Measurements from ENCODE around the gene LCN6. TPM values are rescaled to one million over a fixed set of nuclear protein-coding genes. Genes with fewer than 3 reads are reported as not detected.

The LCN6 gene
- total and polyA plus RNA-seq, 2 of the 13 experiments (the other 11 are each of a cell fraction or from before 2014, with no cell fraction given) = not detected

DNA sequence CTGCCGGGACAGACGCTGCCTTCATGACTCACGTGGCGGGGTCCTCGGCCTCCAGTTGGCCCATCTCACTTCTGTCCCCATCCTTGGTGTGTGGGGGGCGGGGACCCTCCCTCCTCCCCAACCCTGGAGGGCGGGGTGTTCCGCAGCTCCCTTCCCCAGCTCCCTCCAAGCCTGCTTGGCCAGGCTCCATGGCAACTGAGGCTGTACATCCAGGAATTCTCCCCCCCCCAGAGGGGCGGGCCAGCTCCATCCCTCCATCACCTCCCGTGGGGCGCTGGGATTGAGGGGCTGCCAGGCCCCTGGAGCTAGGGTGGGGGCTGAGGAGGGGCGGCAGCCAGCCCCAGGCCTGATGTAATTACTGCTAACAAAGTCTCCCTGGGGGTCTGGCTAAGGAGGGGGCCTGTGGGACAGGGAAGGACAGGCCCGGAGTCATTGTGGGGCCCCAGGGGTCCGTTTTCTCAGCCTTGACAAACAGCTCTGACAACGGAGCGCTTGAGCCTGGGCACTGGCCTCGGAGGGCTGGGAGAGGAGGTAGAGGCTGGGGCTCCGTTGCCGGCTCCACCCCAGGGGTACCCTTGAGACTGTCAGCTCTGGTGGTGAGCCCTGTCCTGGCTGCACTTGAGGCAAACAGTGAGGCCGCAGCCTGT, 28.0 kb downstream of the LCN6 start:
- peak; percentile 6 for ATAC-seq
- 75% methylated on average over 4 of the region's 20 CpGs for WGBS (ENCODE audit: low lambda C conversion rate)
- H3K36me3 ChIP-seq (replicated peaks in 1 of 2; ENCODE audit: control insufficient read depth in 1 of 2, insufficient read depth in 2 of 2, low read length in 2 of 2) = peaks cover 6 to 11% of the 10 kb centered on the region in 2 experiments; a peak in 4 of 5 replicates
- FAIRE-seq = no peak
- H3K9ac ChIP-seq (ENCODE audit: insufficient read depth, low read depth, low read length) = no peak overlapping the region
- H3K4me1 ChIP-seq (ENCODE audit: insufficient read depth, low read length) = peaks cover 13% of the 10 kb centered on the region
- in situ Hi-C loops (cut with HindIII; ENCODE audit: extremely low pct_ligation_motif_present, low pct_unique_long_range_greater_than_20kb) = no loop called here
- TF ChIP-seq RCOR2 (CRISPR knock-in tag; IDR thresholded peaks at IDR 0.05) (no peak), HDAC1 (CRISPR knock-in tag; IDR thresholded peaks at IDR 0.05) (no peak), AGO2 (optimal IDR thresholded peaks at IDR 0.05; ENCODE audit: low read depth, low read length) (peak; percentile 88)
- TF ChIP-seq, protein P1, sequence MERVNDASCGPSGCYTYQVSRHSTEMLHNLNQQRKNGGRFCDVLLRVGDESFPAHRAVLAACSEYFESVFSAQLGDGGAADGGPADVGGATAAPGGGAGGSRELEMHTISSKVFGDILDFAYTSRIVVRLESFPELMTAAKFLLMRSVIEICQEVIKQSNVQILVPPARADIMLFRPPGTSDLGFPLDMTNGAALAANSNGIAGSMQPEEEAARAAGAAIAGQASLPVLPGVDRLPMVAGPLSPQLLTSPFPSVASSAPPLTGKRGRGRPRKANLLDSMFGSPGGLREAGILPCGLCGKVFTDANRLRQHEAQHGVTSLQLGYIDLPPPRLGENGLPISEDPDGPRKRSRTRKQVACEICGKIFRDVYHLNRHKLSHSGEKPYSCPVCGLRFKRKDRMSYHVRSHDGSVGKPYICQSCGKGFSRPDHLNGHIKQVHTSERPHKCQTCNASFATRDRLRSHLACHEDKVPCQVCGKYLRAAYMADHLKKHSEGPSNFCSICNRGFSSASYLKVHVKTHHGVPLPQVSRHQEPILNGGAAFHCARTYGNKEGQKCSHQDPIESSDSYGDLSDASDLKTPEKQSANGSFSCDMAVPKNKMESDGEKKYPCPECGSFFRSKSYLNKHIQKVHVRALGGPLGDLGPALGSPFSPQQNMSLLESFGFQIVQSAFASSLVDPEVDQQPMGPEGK (CRISPR knock-in tag; IDR thresholded peaks at IDR 0.05) = peak; percentile 24; the same call in 1 of the 2 replicates
- no peaks in the 10 kb centered on the region for H3K9me3 ChIP-seq (ENCODE audit: low read length)
- no peak overlapping the region for H3K4me2 ChIP-seq (ENCODE audit: low read depth, low read length)
- H4K20me1 ChIP-seq (ENCODE audit: insufficient read depth, low read length) = peaks cover 27% of the 10 kb centered on the region
- no peak overlapping the region for H3K4me3 ChIP-seq (replicated peaks in 1 of 3; ENCODE audit: insufficient read depth in 1 of 3, low read depth in 2 of 3, low read length in 3 of 3)
- ChIA-PET POLR2A (interaction anchor here (2.0 kb wide), 1 partner anchor 8 kb away, joined by 7 read pairs; no protein-coding TSS in a partner anchor), CTCF (ENCODE audit: low intra/inter-chr PET ratio, low total read pairs) (no interaction called here)
- H3K79me2 ChIP-seq (ENCODE audit: insufficient read depth, low read length) = no peaks in the 10 kb centered on the region
- no peak overlapping the region for H3K27ac ChIP-seq (ENCODE audit: extremely low read length, insufficient read depth, low read length)
- no peak for DNase-seq (ENCODE audit: low spot score)
- BruUV-seq (replicated peaks) = no TSS peak
- intact Hi-C loops (cut with micrococcal nuclease; ENCODE audit: unreplicated experiment) = no loop called here
- no peaks in the 10 kb centered on the region for H3K27me3 ChIP-seq (ENCODE audit: control insufficient read depth in 1 of 2, insufficient read depth in 2 of 2, low read length in 2 of 2)
- H2AFZ ChIP-seq (ENCODE audit: low read length) = no peak overlapping the region
